Erythroblast (primary cell): ENCODE results near the gene CAB39L.

ENCODE experiments used
- GATA1 ChIP-seq: IDR thresholded peaks from 2 replicates; pipeline ENCODE4 v1.6.1; 2011; ENCODE audit warnings: low read depth, mild to moderate bottlenecking, control low read depth, low read length, moderate library complexity
- POLR2A ChIP-seq: IDR thresholded peaks from 2 replicates; pipeline ENCODE4 v1.6.1; 2011; ENCODE audit warnings: mild to moderate bottlenecking, low read length

GRCh38 chr13:49386664-49387063, 57.2 kb downstream of the CAB39L start:
- no peak for TF ChIP-seq POLR2A
- TF ChIP-seq GATA1, result no peak
